ENCODE results near the gene DIAPH2. TPM values are rescaled to one million over a fixed set of nuclear protein-coding genes. Genes with fewer than 3 reads are reported as not detected.

Gene DIAPH2
- total and polyA plus RNA-seq, 2 experiments from 2014 or later = 7.5 to 8.1 TPM

GRCh38 chrX:97498093-97498492 lies 813.5 kb downstream of the DIAPH2 start:
- Histone ChIP-seq H3K27me3 (replicated peaks; ENCODE audit: insufficient read depth) (no peaks in the 10 kb centered on the region), H2AFZ (no peak overlapping the region), H3F3A (ENCODE audit: insufficient read depth) (no peaks in the 10 kb centered on the region), H3K4me2 (ENCODE audit: unreplicated experiment) (no peak overlapping the region), H4K20me1 (ENCODE audit: insufficient read depth) (no peaks in the 10 kb centered on the region), H3K4me3 (no peak overlapping the region), H3K9me3 (ENCODE audit: low read depth) (no peaks in the 10 kb centered on the region), H3K36me3 (ENCODE audit: low read depth) (no peaks in the 10 kb centered on the region), H3K4me1 (ENCODE audit: insufficient read depth) (no peaks in the 10 kb centered on the region), H3K27ac (no peak overlapping the region), H3K9me2 (ENCODE audit: insufficient read depth) (no peaks in the 10 kb centered on the region), H3K9ac (no peak overlapping the region), H3K79me2 (ENCODE audit: insufficient read depth) (no peaks in the 10 kb centered on the region)
- TF ChIP-seq EZH2 (IDR thresholded peaks at IDR 0.05; ENCODE audit: insufficient read depth, poor library complexity, severe bottlenecking) = no peak
- no peak for TF ChIP-seq EZH2phosphoT487 (IDR thresholded peaks at IDR 0.05; ENCODE audit: insufficient read depth, low read depth)
- in situ Hi-C loops (cut with MboI) = no loop called here
- WGBS, 2 experiments (ENCODE audit: low coverage in 1 of 2, low lambda C conversion rate in 2 of 2, missing lambda C conversion rate in 2 of 2) = 90 to 94% methylated on average over 2 of the region's 2 CpGs
- DNase-seq = no peak

GRCh38 chrX:97504431-97504830 lies 819.8 kb downstream of the DIAPH2 start:
- Histone ChIP-seq H3K79me2 (ENCODE audit: insufficient read depth) (no peaks in the 10 kb centered on the region), H3K9ac (no peak overlapping the region), H3K36me3 (ENCODE audit: low read depth) (no peaks in the 10 kb centered on the region), H3K9me3 (ENCODE audit: low read depth) (no peaks in the 10 kb centered on the region), H3K4me2 (ENCODE audit: unreplicated experiment) (no peak overlapping the region), H2AFZ (no peak overlapping the region), H4K20me1 (ENCODE audit: insufficient read depth) (no peaks in the 10 kb centered on the region), H3F3A (ENCODE audit: insufficient read depth) (no peaks in the 10 kb centered on the region), H3K4me1 (ENCODE audit: insufficient read depth) (no peaks in the 10 kb centered on the region), H3K4me3 (no peak overlapping the region), H3K9me2 (ENCODE audit: insufficient read depth) (no peaks in the 10 kb centered on the region), H3K27ac (no peak overlapping the region), H3K27me3 (replicated peaks; ENCODE audit: insufficient read depth) (no peaks in the 10 kb centered on the region)
- no peak for DNase-seq
- TF ChIP-seq EZH2 (IDR thresholded peaks at IDR 0.05; ENCODE audit: insufficient read depth, poor library complexity, severe bottlenecking) = no peak
- TF ChIP-seq EZH2phosphoT487 (IDR thresholded peaks at IDR 0.05; ENCODE audit: insufficient read depth, low read depth) = no peak
- in situ Hi-C loops (cut with MboI) = no loop called here

- in situ Hi-C loops (cut with MboI) = no loop called here
- Histone ChIP-seq H3K4me2 (ENCODE audit: unreplicated experiment) (no peak overlapping the region), H2AFZ (no peak overlapping the region), H4K20me1 (ENCODE audit: insufficient read depth) (no peaks in the 10 kb centered on the region), H3K27ac (no peak overlapping the region), H3K9ac (no peak overlapping the region), H3K36me3 (ENCODE audit: low read depth) (no peaks in the 10 kb centered on the region), H3F3A (ENCODE audit: insufficient read depth) (no peaks in the 10 kb centered on the region), H3K79me2 (ENCODE audit: insufficient read depth) (no peaks in the 10 kb centered on the region), H3K9me2 (ENCODE audit: insufficient read depth) (no peaks in the 10 kb centered on the region), H3K4me1 (ENCODE audit: insufficient read depth) (no peaks in the 10 kb centered on the region), H3K4me3 (no peak overlapping the region), H3K27me3 (replicated peaks; ENCODE audit: insufficient read depth) (no peaks in the 10 kb centered on the region), H3K9me3 (ENCODE audit: low read depth) (no peaks in the 10 kb centered on the region)
- TF ChIP-seq EZH2 (IDR thresholded peaks at IDR 0.05; ENCODE audit: insufficient read depth, poor library complexity, severe bottlenecking) (no peak), EZH2phosphoT487 (IDR thresholded peaks at IDR 0.05; ENCODE audit: insufficient read depth, low read depth) (no peak)
- WGBS, 2 experiments (ENCODE audit: low coverage in 1 of 2, low lambda C conversion rate in 2 of 2, missing lambda C conversion rate in 2 of 2) = 100% methylated on average over 2 of the region's 2 CpGs
- DNase-seq = no peak
These were observed 833.1 kb downstream of the DIAPH2 start for GRCh38 chrX:97517763-97518162.

GRCh38 chrX:97522307-97522706 lies 837.7 kb downstream of the DIAPH2 start:
- Histone ChIP-seq H3K27ac (no peak overlapping the region), H3K4me3 (no peak overlapping the region), H3K9ac (no peak overlapping the region), H3K9me2 (ENCODE audit: insufficient read depth) (no peaks in the 10 kb centered on the region), H3F3A (ENCODE audit: insufficient read depth) (no peaks in the 10 kb centered on the region), H3K9me3 (ENCODE audit: low read depth) (no peaks in the 10 kb centered on the region), H4K20me1 (ENCODE audit: insufficient read depth) (no peaks in the 10 kb centered on the region), H3K27me3 (replicated peaks; ENCODE audit: insufficient read depth) (no peaks in the 10 kb centered on the region), H3K36me3 (ENCODE audit: low read depth) (no peaks in the 10 kb centered on the region), H2AFZ (no peak overlapping the region), H3K4me2 (ENCODE audit: unreplicated experiment) (no peak overlapping the region), H3K79me2 (ENCODE audit: insufficient read depth) (no peaks in the 10 kb centered on the region), H3K4me1 (ENCODE audit: insufficient read depth) (no peaks in the 10 kb centered on the region)
- in situ Hi-C loops (cut with MboI) = no loop called here
- TF ChIP-seq EZH2 (IDR thresholded peaks at IDR 0.05; ENCODE audit: insufficient read depth, poor library complexity, severe bottlenecking) = no peak
- no peak for TF ChIP-seq EZH2phosphoT487 (IDR thresholded peaks at IDR 0.05; ENCODE audit: insufficient read depth, low read depth)
- no peak for DNase-seq
- WGBS, 2 experiments (ENCODE audit: low coverage in 1 of 2, low lambda C conversion rate in 2 of 2, missing lambda C conversion rate in 2 of 2) = 100% methylated on average over 2 of the region's 2 CpGs

- Histone ChIP-seq H3K4me3 (no peak overlapping the region), H4K20me1 (ENCODE audit: insufficient read depth) (no peaks in the 10 kb centered on the region), H2AFZ (no peak overlapping the region), H3K79me2 (ENCODE audit: insufficient read depth) (no peaks in the 10 kb centered on the region), H3F3A (ENCODE audit: insufficient read depth) (no peaks in the 10 kb centered on the region), H3K4me1 (ENCODE audit: insufficient read depth) (no peaks in the 10 kb centered on the region), H3K27me3 (replicated peaks; ENCODE audit: insufficient read depth) (no peaks in the 10 kb centered on the region), H3K27ac (no peak overlapping the region), H3K9me2 (ENCODE audit: insufficient read depth) (no peaks in the 10 kb centered on the region), H3K9me3 (ENCODE audit: low read depth) (no peaks in the 10 kb centered on the region), H3K4me2 (ENCODE audit: unreplicated experiment) (no peak overlapping the region), H3K36me3 (ENCODE audit: low read depth) (no peaks in the 10 kb centered on the region), H3K9ac (no peak overlapping the region)
- DNase-seq = no peak
- TF ChIP-seq EZH2 (IDR thresholded peaks at IDR 0.05; ENCODE audit: insufficient read depth, poor library complexity, severe bottlenecking) (no peak), EZH2phosphoT487 (IDR thresholded peaks at IDR 0.05; ENCODE audit: insufficient read depth, low read depth) (no peak)
- WGBS, 2 experiments (ENCODE audit: low coverage in 1 of 2, low lambda C conversion rate in 2 of 2, missing lambda C conversion rate in 2 of 2) = 91 to 93% methylated on average over 2 of the region's 2 CpGs
- in situ Hi-C loops (cut with MboI) = no loop called here
These were observed 839.7 kb downstream of the DIAPH2 start for GRCh38 chrX:97524340-97524739.

Data from GM23248 (cell line).